ENCODE data around the gene CAMSAP3.

The CAMSAP3 gene

DNA sequence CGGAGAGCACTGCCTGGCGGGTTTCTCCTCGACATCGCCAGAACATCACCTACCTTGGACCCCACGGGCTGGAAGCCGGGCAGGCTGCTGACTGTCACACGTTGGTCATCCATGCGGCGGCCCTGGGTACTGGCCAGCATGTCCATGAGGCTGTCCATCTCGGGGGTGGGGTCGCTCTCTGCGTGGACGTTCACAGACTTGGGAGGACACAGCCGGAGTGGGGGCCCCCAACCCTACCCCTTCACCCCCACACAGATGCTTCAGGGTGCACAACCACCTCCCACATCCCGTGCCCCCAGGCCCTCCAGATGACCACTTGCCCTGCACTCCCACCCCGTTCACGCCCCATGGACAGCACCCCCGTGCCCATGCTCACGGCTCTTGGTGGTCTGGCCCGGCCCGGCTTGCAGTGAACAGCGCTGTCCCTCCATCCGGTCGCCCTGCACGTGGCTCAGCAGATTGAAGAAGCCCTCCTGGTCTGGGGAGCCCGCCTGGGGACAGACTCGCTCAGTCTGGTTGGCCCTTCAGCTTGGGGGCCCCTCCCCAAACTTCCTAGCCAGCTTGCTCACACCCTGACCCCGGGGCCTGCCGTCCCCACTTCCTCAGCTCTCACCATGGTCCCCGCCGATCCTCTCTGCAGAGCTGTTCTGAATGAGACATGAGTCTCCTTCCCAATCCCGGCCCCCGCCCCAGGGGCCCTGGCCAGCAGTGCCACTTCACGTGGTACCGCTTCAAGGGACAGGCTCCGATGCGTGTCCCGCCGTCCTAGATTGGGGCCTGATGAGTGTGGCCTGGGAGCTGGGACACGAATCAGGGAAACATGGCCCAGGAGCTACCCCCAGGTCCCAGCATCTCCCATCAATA, 36.9 kb downstream of the CAMSAP3 start:
- DNase-seq, result no peak

DNA sequence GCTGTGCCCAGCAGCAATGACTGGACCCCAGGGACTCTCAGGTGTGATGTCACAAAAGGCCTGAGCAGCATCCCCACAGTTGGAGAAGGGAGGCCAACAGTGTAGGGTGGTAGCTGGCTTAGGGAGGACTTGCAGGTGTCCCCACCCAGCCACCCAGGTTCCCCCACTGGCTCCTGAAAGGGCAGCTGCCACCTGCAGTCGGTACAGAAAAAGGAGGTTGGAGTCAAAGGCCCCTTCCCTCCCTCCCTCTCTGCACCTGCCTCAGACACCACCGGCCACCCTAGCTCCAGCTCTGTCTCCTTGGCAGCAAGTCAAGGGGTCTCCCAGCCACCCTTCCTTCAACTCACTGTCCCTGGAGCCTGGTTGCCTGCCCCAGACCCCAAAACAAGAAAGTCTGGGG, 38.0 kb downstream of the CAMSAP3 start, which contains the start of gene PCP2:
Gene PCP2 (minus strand): TSS at position 22 of the 400 bp plus-strand sequence. CDS start 262 bp downstream, outside the sequence.
- no peak for DNase-seq

DNA sequence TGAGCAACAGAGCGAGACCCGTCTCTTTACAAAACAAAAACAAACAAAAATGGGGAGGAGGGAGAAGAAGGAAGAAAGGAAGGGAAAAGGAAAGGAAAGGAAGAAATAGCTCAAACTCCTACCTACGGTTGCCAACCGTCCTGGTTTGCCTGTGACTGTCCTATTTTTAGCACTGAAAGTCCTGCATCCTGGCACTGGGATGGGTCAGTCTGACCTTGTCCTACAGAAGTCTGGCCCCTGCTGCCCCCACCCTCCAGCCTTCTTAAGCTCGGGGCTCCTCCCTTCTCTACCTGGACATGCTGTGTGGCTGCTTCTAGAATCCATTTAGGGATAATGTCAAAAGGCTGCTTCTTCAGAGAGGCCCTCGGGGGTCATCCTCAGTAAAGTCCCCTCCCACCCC, 40.0 kb downstream of the CAMSAP3 start:
- DNase-seq, result no peak

DNA sequence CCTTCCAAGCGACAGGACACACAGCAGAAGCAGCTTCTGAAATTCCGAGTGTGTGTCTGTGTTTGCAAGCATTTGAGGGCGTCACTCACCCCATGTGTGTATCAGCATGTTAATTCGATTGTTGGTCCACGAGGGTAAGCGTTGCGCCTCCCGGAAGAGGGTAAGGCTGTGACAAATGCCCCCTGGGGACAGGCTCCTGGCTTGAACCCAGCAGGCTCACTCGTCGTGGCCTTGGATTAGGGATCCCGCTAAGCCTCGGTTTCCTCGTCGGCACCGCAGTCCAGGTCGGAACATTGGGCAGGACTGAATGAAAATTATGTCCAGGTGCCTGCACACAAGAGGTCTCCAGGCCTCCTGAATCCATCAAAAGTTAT, 40.6 kb downstream of the CAMSAP3 start:
- no peak for DNase-seq

DNA sequence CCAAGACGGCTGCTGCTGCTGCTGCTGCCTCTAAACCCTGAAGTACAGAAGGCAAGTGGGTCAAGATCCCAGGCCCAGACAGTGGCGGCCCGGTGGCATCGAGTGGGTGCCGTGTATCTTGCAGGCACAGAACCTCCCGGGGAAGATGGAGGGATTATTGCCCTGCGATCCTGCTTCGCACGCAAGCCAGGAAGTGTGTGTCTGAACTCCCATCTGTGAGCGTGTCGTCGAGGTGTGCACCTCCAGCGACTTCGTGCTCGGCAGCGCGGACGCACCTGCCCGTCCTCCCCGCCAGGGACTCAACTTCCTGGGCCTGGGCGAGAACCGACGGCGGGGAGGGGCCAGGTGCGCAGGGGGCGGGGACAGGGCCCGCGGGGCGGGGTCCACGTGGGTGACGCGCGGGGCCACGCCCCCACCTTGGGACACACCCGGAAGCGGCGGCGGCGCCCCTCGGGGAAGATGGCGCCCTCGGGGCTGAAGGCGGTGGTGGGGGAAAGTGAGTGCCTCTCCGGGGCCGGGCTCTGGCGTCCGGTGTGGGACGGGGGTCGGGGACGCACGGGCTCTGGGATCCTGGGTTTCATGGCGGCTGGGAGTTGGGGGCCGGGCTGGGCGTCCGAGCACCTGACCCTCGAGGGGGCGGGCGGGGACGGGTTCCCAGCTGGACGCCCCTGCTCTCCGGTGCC, 41.2 kb downstream of the CAMSAP3 start, which contains the start of gene STXBP2:
Gene STXBP2 (plus strand): TSS at position 420 of the 683 bp plus-strand sequence. CDS start 40 bp downstream, at position 460.
- DNase-seq, result peak; percentile 95

GRCh38 chr19:7637374-7638256, 42.0 kb downstream of the CAMSAP3 start:
- peak; percentile 35 for DNase-seq

DNA sequence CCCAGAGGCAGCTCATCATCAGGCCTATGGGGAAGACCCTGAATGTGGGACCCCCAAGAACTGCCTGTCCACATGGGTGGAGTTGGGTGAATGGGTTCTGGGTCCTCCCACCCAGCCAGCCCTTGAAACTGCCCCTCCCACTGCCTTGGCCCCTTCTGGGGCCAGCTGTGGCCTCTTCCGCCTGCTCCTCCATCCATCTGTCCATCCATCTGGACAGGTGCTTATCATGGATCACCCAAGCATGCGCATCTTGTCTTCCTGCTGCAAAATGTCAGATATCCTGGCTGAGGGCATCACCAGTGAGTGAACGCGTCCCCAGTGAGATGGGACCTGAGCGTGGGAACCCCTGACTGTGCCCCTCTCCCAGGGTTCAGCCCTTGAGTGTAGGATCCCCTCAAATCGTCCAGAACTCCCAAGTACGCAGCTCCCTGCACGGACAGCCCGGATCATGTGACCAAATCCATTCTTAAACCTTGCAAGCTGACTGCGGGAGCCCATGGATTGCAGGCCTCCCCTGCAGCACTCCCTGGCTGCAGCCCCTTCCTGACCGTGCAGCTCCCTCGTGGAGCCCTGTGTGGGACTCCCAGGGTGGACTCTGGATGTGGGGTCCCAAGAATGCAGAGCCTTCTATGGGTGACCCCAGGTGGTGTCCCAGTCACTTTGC, 43.3 kb downstream of the CAMSAP3 start:
- DNase-seq, result no peak

- DNase-seq, result no peak
Measured at GRCh38 chr19:7639863-7640348, 44.2 kb downstream of the CAMSAP3 start.

- no peak for DNase-seq
Measured at GRCh38 chr19:7640803-7641202, 45.1 kb downstream of the CAMSAP3 start.

- no peak for DNase-seq
Measured at GRCh38 chr19:7641290-7642276, 45.9 kb downstream of the CAMSAP3 start.

- no peak for DNase-seq
Measured at GRCh38 chr19:7642295-7643030, 46.8 kb downstream of the CAMSAP3 start.

DNA sequence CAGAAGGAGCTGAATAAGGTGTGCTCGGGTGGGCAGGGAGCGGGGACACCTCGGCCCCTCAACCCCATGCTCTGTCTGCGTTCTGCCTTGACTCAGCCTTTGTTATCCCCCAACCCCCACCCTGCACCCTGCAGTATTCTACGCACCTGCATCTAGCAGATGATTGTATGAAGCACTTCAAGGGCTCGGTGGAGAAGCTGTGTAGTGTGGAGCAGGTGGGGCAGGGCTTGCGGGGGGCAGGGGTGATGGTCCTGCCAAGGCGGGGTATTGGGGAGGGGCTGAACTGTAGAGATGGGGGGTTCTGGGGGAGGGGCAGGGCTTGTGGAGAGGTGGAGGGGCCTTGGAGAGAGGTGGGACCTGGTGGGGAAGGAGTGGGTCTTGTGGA, 47.4 kb downstream of the CAMSAP3 start:
- DNase-seq, result no peak

GRCh38 chr19:7643629-7644549, 48.2 kb downstream of the CAMSAP3 start:
- DNase-seq, result peak; percentile 42

- DNase-seq, result no peak
Measured at GRCh38 chr19:7644550-7644877, 48.9 kb downstream of the CAMSAP3 start.

DNA sequence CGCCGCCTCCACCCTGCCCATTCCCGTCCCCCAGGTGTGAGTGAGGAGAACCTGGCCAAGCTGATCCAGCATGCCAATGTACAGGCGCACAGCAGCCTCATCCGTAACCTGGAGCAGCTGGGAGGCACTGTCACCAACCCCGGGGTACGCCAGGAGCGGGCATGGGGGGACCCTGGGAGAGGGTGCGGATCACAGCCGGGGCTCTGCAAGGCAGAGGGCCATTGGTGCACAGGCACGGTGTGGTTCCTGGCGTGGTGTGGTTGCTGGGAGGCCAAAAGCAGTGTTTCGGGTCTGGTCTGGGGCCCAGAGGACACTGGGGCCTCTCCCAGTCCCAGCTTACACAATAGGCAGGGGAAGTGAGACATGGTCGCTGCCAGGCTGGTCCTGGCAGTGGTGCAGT, 49.5 kb downstream of the CAMSAP3 start:
- no peak for DNase-seq

- DNase-seq, result no peak
Measured at GRCh38 chr19:7645656-7646425, 50.2 kb downstream of the CAMSAP3 start.

- DNase-seq, result no peak
Measured at GRCh38 chr19:7646426-7646700, 50.7 kb downstream of the CAMSAP3 start.

GRCh38 chr19:7647156-7647555, 51.5 kb downstream of the CAMSAP3 start:
- DNase-seq, result no peak
